ENCODE results near the gene CAMK2G.
"Not testable (repeated sequence)": the region's sequence is repeated elsewhere in the genome, so short reads cannot be mapped to it uniquely, and the experiment has no call there.

Gene CAMK2G

DNA sequence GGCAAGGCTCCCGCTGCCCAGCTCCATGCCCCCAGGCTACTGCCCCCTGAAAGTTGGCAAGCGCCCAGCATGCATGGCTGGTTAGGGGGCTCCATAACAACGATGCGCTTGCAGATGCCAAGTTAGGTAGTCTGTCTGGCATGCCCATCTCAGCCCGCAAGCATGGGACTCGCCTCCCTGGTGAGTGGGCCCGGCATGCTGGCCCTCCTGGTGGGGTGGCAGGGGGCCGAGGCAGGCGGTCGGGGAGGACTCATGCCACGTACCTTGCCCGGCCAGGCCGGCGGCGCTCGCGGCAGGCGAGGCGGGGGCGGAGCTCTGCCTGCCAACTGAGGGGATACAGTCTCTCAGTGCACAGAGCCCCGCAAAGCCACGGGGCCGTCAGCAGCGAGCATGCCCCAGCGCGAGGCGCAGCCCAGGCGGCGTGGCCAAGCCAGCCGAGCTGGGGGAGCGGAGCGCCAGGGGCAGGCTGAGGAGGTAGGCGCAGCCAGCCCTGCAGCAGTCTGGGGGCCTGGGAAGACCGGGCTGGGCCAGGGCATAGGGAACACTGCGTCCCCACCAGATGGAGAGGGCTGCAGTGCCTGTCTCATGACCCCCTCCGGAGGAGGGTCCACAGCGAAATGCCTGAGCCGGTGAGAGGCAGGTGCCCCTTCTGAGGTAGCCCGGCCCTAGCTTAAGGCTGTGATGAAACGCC lies 34.9 kb downstream of the CAMK2G start:
- DNase-seq (ENCODE audit: low read depth): no peak

DNA sequence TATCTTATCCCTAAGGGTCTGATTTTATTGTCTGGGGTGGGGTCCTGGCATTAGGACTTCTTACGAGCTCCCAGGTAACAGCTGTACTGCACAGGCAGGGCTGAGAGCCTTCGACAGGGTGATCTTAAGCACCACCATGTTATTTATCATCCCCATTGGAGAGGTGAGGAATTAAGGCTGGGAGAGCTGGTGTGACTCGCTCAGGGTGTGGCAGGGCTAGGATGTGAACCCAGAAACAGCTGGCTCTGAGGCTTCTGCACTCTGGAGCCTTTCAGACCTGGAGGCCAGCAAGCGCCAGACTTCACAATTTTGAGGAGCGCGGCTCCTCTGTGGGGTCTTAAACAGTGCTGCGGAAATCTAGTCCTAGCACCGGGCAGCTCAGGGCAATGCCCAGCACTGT lies 35.5 kb downstream of the CAMK2G start:
- DNase-seq (ENCODE audit: low read depth): no peak

DNA sequence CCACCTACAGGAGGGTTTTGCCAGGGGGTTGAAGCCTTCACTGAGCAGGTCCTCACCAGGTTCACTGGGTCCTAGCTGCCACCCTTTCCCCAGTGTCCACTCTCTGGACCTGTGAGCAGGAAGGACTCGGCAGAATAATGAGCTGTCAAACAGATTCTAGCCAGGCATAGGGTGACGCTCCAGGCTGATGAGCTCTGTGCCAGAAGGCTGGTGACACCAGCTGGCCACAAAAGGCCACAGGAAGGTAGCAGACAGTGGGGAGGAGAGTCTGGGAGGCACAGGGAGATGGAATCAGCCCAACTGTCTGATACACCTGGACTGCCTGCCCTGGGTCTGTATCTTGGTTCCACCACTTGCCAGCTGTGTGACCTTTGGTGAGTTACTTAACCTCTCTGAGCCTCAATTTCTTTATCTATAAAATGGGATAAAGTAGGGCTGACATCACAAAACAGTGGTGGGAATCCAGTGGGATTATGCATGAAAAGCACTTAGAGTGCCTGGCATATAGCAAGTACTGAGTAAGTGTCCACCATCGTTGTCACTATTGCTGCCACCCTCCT lies 36.3 kb downstream of the CAMK2G start:
- no peak for DNase-seq (ENCODE audit: low read depth)

DNA sequence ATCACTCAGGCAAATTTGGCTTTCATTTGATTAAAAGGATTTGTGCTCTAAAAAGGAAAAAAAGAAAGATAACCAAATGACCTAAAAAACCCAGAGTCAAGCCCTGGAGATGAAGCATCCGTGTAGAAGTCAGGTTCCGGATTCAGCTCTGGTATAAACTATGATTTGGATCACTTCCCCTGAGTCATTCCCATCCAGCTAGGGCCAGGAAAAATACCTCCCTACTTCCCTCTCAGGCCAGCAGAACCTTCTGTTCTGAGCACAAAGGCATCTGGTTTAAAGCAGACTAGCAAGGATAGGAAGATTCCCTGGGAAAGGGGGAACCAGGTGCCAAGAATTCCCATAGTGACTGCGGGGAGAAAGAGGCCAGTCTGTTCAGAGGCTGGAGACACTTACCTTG lies 37.3 kb downstream of the CAMK2G start:
- no peak for DNase-seq (ENCODE audit: low read depth)

DNA sequence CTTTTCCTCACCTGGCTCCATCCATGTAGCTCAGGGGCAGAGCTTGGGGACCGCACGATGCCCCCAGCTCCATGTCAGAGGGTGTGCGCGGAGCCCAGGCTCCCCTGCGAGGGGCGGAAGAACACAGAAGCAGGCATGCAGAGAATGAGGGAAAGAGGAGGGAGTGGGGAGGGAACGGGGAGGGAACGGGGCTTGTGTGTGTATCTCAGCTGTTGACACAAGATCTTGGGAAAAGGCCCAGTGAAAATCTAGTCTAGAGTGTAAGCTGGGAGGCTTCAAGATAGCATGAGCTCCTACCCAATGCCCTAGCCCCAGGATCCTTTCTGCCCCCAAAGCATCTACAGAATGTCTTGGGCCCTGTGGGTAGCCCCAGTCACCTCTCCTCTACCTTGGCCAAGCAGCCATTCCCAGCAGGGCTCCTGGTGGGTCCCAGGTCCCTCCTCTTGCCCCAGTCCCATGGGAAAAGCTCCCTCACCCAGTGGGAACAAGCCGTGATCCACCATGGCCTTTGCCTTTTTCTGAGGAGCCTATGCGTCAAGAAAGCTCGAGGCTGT lies 37.9 kb downstream of the CAMK2G start:
- no peak for DNase-seq (ENCODE audit: low read depth)

DNA sequence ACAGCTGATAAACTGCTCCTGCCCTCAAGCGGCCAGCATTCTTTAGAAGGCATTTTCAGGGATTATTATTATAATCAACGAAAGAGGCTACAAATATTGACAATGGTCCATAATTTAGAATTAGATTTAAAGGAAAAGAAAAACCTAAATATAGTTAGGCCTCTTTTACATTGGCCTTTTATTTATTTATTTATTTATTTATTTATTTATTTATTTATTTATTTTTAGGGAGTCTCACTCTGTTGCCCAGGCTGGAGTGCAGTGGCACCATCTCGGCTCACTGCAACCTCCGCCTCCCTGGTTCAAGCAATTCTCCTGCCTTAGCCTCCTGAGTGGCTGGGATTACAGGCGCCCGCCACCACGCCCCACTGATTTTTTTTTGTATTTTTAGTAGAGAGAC lies 45.3 kb downstream of the CAMK2G start:
- DNase-seq (ENCODE audit: low read depth): not testable (repeated sequence)

DNA sequence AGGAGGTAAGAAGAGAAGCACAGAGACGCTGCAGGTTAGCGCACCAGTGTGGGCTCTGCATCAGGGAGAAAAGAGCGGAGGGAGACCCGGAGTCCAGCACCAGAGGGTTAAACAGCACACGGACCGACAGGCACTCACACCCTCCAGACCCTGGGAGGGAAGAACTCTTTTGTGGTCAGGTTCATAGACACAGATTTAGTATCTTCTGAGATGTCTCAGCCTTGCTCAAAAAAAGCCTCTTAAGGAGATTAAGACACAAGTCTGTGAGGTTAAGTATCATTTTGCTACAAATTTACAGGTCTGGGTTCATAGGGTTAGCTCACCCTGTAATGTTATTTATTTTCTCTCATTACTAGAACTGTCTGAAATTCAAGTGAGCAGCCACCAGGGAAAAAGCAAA lies 46.2 kb downstream of the CAMK2G start:
- DNase-seq (ENCODE audit: low read depth): no peak

DNA sequence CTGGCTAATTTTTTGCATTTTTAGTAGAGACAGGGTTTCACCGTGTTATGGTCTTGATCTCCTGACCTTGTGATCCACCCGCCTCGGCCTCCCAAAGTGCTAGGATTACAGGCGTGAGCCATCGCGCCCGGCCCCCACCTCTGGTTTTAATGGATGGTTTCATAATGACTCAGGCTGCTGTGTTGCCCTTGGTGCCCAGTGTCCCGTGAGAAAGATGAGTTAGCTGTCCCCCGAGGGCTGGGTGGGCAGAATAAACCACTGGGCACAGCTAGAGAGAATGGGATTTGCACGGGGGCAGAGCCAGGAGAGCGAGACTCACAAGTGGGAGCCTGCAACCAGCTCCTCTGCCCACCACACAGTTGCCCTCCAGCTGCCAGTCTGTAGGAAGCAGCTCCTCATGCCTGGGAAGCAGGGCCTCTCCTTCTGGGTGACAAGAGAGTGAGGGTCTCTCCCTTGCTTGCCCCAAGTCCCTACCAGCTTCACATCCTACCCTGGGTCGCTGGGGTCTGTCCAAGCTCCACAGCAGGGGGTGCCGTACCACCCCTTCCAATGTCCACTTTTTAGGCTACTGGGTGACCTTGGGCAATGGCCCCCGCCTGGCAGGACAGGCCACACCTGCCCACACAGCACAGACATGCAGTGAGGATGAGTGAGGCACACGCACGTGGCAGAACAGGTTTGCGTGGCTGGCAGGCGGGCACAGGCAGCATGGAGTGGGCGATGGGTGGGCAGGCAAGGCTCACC lies 46.8 kb downstream of the CAMK2G start:
- peak; percentile 22 for DNase-seq (ENCODE audit: low read depth)

DNA sequence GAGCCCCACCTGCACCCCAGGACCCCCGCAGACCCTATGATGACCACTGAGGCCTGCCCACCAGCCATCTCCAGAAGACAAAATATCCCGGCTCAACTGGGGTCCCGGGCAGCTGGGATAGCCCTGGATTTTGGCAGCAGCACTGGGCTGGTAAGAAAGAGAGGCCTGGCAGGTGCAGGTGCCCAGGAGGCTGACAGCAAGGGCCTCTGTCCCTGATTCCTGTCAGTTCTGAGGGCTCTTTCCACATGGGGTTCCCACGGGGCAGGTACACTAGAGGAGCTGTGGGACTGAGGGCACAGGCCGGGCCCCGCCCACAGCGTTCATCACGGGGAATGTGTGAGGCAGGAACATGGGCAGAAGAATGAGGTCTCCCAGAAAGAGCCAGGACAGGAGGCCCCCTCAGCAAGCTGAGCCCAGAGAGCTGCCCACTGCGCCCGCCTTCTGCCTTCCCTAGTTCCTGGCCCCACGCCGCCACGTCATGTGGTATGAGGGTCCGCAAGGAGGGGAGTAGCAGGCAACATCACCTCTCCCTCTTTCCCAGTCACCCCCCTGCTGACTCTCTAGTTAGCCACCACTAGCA lies 50.1 kb downstream of the CAMK2G start:
- DNase-seq (ENCODE audit: low read depth): no peak

DNA sequence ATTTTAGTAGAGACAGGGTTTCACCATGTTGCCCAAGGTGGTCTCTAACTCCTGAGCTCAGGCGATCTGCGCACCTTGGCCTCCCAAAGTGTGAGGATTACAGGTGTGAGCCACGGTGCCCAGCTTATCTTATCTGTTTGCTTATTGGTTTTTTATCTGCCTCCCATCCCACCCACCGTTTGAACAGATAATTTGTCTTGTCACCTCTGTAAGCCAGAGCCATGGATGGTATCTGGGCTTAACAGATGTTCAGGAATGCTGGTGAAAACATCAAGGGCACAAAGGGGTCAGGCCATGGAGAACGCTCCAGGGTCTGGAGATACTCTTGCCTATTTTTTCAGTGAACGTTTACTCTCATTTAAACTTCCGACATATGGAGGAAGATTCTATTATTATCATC lies 51.0 kb downstream of the CAMK2G start:
- DNase-seq (ENCODE audit: low read depth): no peak

DNA sequence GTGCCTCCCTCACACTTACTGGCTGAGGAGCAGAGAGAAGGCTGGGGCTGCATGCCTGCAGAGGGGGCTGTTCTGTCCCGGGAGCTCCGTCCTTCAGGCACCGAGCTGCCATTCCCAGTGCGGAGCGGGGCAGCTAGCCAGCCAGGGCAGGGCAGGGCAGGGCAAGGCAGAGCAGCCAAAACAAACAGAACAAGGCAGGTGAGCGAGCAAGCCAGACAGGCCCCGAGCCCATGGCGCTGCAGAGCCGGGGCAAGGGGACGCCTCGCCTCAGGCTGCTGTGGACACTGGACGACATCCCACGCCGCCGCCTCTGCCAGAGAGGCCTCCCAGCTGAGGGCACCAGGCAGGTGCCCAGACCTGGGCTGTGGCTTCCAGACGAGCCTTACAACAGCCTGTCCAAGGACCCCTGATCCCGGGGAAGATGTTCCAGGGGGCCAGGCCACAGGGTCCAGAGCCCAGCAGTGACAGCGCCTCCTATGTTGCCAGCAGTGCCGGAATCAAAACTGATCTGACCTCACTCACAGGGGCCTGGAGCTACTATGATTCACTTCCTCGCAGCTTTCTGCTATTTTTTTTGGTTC lies 54.8 kb downstream of the CAMK2G start:
- no peak for DNase-seq (ENCODE audit: low read depth)

DNA sequence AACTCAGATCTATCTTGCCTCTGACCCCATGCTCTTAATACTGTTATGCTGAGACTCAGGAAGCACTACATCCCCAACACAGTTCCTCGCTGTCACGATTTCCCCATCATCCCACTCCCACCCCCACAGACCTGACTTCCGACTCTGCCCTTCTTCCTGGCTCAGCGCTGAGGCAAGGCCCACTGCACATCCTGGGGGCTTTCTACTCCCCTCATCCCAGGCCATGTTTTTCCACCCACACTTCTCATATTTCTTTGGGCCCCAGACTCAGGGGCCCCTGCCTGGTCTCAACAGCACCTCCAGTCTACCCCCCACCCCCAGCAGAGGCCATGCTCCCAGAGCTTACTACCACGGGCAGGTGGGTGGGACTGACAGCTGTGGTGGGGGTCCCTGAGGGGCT lies 55.3 kb downstream of the CAMK2G start:
- DNase-seq (ENCODE audit: low read depth): no peak

DNA sequence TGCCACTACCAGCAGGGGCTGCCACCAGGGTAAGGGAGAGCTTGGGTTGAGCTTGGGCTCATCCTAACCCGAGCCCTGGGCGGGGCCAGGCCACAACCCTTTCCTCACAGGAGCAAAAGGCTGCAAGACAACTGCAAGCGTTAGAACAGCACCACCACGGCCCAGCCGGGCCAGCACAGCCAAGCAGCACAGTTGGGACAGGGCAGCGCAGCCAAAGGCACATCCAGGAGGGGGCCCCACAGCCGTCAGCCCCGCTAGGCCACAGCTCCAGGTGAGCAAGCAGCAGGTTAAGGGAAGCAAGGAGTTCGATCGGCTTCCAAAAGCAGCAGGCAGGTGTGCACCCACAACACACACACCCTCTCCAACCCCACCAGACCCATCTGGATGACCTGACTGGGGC lies 56.0 kb downstream of the CAMK2G start:
- no peak for DNase-seq (ENCODE audit: low read depth)

DNA sequence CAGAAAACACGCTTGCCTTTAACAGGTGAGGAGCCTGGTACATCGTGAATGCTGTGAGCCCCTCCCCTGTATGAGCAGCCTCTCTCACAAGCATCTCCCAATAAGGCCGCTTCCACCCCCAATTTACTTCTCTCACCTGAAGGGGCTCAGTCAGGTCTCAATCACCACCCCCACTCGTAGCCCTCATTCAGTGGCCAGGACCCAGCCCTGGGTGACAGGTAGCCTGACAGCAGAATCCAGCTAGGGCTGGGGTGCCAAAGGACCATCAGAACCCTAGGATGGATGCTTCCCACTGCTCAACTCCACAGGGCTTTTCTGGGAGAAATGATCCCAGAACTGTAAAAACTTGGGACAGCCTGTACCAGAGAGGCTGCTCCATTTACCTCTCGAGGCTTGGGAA lies 56.5 kb downstream of the CAMK2G start:
- no peak for DNase-seq (ENCODE audit: low read depth)

DNA sequence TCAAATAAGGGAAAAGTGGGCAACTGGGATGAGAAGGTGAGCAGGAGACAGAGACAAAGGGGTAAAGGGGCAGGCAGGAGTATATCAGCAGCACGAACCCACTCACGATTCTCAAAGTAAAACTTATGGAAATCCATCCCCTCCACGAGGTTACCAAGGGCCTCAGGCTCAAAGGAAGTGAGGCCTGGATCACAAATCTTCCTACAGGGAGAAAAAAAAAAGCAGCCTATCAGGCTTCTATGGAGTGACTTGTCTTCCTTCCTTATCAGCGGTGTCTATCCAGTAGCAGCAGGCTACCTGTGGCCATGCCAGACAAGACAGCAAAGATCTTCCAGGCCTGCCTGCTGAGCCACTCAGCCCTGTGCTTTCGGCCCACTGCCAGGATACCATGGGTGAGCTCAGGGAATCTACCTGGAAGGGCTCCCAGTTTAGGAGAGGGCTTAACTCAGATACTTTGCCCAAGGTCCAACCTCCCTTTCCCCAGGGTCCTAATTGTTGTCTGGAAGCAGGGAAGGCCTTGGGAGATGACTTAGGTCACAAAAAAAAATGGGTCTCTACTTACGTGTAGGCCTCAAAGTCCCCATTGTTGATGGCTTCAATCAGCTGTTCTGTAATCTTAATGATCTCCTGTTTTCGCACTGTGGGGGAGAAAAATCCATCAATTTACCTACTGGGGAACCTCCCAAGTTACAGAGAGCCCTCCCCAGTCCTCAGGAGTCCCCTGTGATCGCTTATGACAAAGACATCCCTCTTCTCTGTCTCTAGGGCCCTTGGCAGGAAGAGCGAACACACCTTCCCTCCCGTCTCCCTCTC lies 57.2 kb downstream of the CAMK2G start:
- DNase-seq (ENCODE audit: low read depth): no peak

DNA sequence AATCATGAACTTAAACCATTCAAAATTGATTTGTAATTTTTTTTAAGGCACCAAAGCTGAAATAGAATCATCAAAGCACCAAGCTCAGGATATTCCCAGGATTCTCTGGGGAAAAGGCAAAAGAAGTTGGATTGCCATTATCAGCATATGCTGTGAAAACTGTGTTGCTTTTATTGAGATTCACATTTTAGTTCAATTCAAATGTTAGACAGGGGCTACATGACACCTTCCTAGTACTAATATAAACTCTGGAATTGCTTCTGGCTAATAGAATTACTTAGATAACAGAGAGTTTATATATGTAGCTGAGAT lies 58.7 kb downstream of the CAMK2G start:
- DNase-seq (ENCODE audit: low read depth): no peak

DNA sequence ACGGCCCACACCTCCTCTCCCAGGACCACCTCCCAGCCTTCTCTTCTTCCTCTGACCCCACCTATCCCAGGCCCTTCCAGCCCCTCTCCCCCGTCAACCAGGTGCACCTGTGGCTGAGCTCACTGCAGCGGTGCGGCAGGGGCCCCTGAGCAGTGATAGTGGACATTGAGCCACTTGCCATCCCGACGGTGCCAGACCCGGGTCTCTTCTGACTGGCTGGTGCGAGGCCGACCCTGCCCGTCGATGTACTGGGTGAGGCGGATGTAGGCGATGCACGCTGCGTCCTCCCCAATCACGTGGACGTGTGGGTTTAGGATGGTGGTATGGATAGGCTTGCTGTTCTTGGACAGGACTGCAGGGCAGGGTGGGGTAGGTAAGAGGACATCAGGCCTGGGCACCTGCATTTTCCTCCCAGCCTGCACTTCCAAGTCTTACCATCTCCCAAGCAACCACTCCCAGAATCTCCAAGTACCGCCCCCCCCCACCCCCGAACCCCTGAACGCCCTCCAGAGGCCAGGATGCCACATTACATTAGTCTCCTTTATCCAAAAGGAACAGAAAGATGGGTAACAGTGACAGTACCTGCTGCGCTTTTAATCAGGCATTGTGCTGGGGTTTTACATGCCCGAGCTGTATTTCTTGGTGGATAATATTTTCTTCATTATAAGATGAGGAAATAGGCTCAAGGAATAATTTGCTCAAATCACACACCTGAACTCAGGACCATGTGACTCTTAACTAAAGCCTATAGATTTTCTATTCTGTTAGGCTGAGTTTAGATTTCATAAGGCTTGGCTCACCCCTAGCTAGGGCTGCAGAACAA lies 59.2 kb downstream of the CAMK2G start:
- DNase-seq (ENCODE audit: low read depth): no peak

DNA sequence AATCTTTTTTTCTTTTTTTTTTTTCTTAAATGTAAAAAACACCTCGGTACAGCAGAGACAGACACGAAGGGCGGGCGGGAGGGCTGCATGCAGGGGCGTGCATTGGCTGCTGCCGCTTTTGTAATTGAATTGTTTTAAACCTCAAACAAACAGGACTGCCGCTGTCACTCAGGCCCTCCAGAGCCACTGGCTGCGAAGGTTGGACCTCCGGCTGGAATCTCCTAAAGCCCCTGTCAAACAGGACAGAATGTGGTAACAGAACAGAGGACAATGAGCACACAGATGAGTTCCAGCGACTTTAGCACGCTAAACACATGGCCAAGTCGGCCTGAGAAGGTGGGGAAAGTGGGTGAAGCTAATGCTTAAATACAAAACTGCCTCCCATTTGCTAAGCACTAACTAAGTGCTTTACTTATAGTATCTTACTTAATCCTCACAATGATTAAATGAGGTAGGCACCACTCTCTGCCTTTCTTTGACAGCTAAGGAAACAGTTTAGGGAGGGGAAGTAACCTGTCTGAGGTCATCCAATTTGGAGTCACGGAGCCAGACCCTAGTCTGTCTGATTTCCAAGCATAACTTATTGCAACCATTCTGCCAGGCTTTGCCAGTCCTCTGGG lies 60.0 kb downstream of the CAMK2G start:
- no peak for DNase-seq (ENCODE audit: low read depth)

DNA sequence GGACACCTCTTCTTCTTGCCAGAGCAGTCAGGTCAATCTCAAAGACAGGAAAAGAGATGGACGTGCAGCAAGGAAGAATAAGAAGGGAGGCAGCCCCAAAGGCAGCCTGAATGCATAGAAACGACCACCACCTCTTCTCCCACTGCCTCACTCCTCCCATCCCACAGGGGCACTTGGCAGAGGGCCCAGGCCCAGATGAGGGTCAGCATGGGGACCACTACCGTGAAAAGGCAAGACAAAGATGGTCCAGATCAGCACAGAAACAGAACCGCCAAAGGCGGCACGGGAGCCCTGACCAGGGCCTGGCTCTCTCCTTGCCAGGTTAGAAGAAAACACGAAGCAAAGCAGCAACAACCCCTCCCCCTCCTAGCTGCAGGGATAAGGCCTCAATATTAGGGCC lies 61.0 kb downstream of the CAMK2G start:
- DNase-seq (ENCODE audit: low read depth): no peak

DNA sequence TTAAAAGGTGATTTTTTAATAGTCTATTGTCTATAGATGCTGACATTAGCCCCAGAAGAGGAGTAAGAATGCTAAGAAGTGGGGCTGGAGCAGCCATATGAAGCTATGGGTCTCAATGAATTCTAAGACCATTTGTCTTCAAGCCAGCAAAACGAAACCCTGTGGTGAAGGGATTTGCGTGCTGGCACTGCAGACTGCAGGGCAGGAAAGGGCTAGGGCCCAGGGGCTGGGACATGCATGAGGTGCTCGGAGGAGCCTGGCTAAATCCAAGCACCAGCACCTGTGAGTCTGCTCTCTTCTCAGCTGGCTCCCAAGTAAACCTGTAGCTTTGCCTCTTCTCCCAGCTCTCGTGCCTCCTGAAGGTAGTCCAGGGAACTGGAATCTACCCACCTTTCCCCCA lies 61.7 kb downstream of the CAMK2G start:
- DNase-seq (ENCODE audit: low read depth): no peak
